Measurements from ENCODE around the gene PLEKHA7. TPM values are rescaled to one million over a fixed set of nuclear protein-coding genes. Genes with fewer than 3 reads are reported as not detected.

PLEKHA7 gene
- total RNA-seq, 1 donor from 2014 or later = 45.9 TPM

DNA sequence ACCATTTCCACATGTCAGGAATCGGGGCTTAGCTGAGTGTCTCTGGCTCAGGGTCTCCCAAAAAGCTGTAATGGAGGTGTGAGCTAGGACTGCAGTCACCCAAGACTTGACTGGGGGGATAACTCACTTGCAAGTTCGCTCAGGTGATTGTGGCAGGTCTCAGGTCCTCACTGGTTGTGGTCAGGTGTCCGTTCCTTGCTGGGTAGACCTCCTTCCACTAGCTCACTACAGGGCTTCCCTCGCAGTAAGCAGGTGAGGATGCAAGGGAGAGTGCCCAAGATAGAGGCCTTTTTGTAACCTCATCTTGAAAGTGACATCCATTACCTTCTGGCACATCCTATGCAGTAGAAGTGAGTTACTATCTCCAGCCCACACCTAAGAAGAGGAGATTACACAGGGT is 246.3 kb downstream of the PLEKHA7 start:
- H3K27me3 ChIP-seq = no peaks in the 10 kb centered on the region
- no peaks in the 10 kb centered on the region for H3K36me3 ChIP-seq
- H3K9me3 ChIP-seq = no peaks in the 10 kb centered on the region
- H3K27ac ChIP-seq = no peak overlapping the region
- no peaks in the 10 kb centered on the region for H3K4me1 ChIP-seq
- TF ChIP-seq, protein P1, sequence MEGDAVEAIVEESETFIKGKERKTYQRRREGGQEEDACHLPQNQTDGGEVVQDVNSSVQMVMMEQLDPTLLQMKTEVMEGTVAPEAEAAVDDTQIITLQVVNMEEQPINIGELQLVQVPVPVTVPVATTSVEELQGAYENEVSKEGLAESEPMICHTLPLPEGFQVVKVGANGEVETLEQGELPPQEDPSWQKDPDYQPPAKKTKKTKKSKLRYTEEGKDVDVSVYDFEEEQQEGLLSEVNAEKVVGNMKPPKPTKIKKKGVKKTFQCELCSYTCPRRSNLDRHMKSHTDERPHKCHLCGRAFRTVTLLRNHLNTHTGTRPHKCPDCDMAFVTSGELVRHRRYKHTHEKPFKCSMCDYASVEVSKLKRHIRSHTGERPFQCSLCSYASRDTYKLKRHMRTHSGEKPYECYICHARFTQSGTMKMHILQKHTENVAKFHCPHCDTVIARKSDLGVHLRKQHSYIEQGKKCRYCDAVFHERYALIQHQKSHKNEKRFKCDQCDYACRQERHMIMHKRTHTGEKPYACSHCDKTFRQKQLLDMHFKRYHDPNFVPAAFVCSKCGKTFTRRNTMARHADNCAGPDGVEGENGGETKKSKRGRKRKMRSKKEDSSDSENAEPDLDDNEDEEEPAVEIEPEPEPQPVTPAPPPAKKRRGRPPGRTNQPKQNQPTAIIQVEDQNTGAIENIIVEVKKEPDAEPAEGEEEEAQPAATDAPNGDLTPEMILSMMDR (IDR thresholded peaks at IDR 0.05) = no peak
- TF ChIP-seq POLR2A (IDR thresholded peaks at IDR 0.05) (no peak), POLR2AphosphoS5 (IDR thresholded peaks at IDR 0.05; ENCODE audit: insufficient read depth in 1 of 2, low read depth in 1 of 2) (no peak)
- no peak overlapping the region for H3K4me3 ChIP-seq
- intact Hi-C loops (cut with DNase I) = no loop called here
- no peak for DNase-seq (ENCODE audit: extremely low spot score in 2 of 2)

DNA sequence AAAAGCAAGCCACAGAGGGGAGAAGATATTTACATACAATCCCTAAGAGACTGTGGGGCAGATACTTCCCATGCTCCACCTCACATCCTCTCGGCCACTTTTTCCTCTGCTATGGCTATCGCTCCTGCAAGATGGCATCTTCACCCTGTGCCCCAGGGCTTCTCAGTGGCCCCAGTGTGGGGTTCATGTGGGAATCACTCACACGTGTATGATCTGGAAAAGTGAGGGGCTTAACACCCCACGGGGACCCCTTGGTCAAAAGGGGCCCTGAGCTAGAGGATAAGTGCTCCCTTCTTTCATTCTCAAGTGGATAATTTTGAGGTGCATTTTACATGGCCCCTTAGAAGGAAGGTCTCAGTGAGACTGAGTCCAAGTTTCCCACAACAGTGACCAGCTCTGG is 247.1 kb downstream of the PLEKHA7 start:
- H3K4me1 ChIP-seq = no peaks in the 10 kb centered on the region
- no peak overlapping the region for H3K4me3 ChIP-seq
- no peak overlapping the region for H3K27ac ChIP-seq
- intact Hi-C loops (cut with DNase I) = no loop called here
- no peak for DNase-seq (ENCODE audit: extremely low spot score in 2 of 2)
- no peaks in the 10 kb centered on the region for H3K36me3 ChIP-seq
- H3K9me3 ChIP-seq = no peaks in the 10 kb centered on the region
- TF ChIP-seq POLR2A (IDR thresholded peaks at IDR 0.05) = no peak
- TF ChIP-seq POLR2AphosphoS5 (IDR thresholded peaks at IDR 0.05; ENCODE audit: insufficient read depth in 1 of 2, low read depth in 1 of 2) = no peak
- TF ChIP-seq, protein P1 (IDR thresholded peaks at IDR 0.05) = no peak
- no peaks in the 10 kb centered on the region for H3K27me3 ChIP-seq

DNA sequence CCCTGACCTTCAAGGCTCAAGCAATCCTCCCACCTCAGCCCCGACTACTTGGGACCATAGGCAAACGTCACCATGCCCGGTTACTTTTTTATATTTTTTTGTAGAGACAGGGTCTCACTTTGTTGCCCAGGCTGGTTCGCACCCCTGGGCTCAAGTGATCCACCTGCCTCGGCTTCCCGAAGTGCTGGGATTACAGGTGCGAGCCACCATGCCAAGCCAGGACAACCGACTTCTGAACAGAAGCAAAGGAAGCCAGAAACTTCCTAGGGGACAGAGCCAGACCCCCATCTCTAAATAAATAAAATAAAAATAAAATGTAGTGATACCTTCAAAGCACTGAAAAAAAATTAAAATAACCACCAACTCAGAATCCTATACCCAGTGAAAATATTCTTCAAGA is 249.3 kb downstream of the PLEKHA7 start:
- DNase-seq (ENCODE audit: extremely low spot score in 2 of 2) = no peak
- intact Hi-C loops (cut with DNase I) = no loop called here
- Histone ChIP-seq H3K36me3 (no peaks in the 10 kb centered on the region), H3K4me1 (no peaks in the 10 kb centered on the region), H3K4me3 (no peak overlapping the region), H3K9me3 (no peaks in the 10 kb centered on the region), H3K27me3 (no peaks in the 10 kb centered on the region), H3K27ac (no peak overlapping the region)
- TF ChIP-seq POLR2A (IDR thresholded peaks at IDR 0.05) (no peak), POLR2AphosphoS5 (IDR thresholded peaks at IDR 0.05; ENCODE audit: insufficient read depth in 1 of 2, low read depth in 1 of 2) (no peak)
- TF ChIP-seq, protein P1 (IDR thresholded peaks at IDR 0.05) = no peak

DNA sequence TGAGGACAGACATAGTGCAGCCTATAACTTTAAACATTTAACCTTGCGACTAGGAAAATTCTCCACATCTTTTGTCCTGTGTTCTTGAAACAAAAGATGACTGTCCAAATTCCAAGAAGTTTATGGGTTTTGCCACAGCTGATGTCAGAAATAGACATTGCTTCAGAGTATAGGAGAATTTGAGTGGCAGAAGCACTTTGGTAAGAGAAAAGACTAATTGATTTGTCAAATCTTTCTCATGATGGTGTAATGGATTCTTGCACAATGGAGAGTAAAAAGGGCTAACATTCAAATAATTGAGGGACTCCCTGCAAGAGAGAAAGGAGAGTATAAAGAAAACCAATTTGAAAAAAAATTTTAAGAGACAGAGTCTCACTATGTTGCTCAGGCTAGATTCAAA is 250.5 kb downstream of the PLEKHA7 start:
- Histone ChIP-seq H3K4me1 (no peaks in the 10 kb centered on the region), H3K4me3 (no peak overlapping the region), H3K36me3 (peaks cover 0 to 1% of the 10 kb centered on the region in 2 donors), H3K27ac (no peak overlapping the region), H3K27me3 (no peaks in the 10 kb centered on the region), H3K9me3 (no peaks in the 10 kb centered on the region)
- TF ChIP-seq, protein P1 (IDR thresholded peaks at IDR 0.05) = no peak
- TF ChIP-seq POLR2AphosphoS5 (IDR thresholded peaks at IDR 0.05; ENCODE audit: insufficient read depth in 1 of 2, low read depth in 1 of 2) (no peak), POLR2A (IDR thresholded peaks at IDR 0.05) (no peak)
- no peak for DNase-seq (ENCODE audit: extremely low spot score in 2 of 2)
- intact Hi-C loops (cut with DNase I) = no loop called here

DNA sequence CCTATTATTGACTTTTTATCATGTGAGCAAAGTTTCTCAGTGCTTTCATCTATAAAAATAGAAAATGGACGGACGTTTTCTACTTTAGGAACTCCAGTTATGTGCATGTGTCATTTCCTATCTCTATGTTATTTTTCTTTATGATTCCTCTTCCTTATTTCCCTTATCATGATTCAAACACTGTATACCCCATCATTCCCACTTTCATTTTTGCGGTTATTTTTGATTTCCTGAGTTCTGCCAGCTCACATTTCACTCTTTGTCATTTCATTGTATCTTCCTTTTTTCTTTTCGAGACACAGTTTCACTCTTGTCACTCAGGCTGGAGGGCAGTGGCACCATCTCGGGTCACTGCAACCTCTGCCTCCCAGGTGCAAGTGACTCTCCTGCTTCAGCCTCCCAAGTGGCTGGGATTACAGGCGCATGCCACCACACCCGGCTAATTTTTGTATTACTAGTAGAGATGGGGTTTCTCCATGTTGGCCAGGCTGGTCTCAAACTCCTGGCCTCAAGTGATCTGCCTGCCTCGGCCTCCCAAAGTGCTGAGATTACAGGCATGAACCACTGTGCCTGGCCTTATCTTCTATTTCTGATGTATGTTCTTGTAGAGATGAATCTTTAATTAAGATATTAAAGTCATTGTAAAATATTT is 254.2 kb downstream of the PLEKHA7 start:
- intact Hi-C loops (cut with DNase I) = no loop called here
- H3K9me3 ChIP-seq = no peaks in the 10 kb centered on the region
- TF ChIP-seq POLR2A (IDR thresholded peaks at IDR 0.05) = no peak
- no peak for TF ChIP-seq POLR2AphosphoS5 (IDR thresholded peaks at IDR 0.05; ENCODE audit: insufficient read depth in 1 of 2, low read depth in 1 of 2)
- TF ChIP-seq, protein P1 (IDR thresholded peaks at IDR 0.05) = no peak
- H3K27me3 ChIP-seq = no peaks in the 10 kb centered on the region
- no peak overlapping the region for H3K27ac ChIP-seq
- DNase-seq (ENCODE audit: extremely low spot score in 2 of 2) = no peak
- H3K4me3 ChIP-seq = no peak overlapping the region
- no peaks in the 10 kb centered on the region for H3K4me1 ChIP-seq
- H3K36me3 ChIP-seq = peaks cover 0 to 33% of the 10 kb centered on the region in 2 donors

Data from vagina (tissue), 2 donors.